Thymus (tissue), 11 donors: ENCODE data around the gene UGGT2. TPM values are rescaled to one million over a fixed set of nuclear protein-coding genes. Genes with fewer than 3 reads are reported as not detected.

Experiments used
- DNase-seq, 9 donors: peaks; one replicate each; pipeline ENCODE4 v3.0.0-alpha.2; 2013; ENCODE audit warnings: low spot score in 9 of 9, low read depth in 6 of 9, missing footprints in 1 of 9
- H3K27ac ChIP-seq, 2 donors: one replicate each; pipeline ENCODE4 v1.5.1; 2013; ENCODE audit warnings: control low read depth in 1 of 2, low read depth in 1 of 2, low read length in 1 of 2, mild to moderate bottlenecking in 1 of 2, moderate library complexity in 1 of 2
- H3K27me3 ChIP-seq, 2 donors: one replicate each; pipeline ENCODE4 v1.5.1; 2013; ENCODE audit warnings: low read length in 1 of 2; ENCODE audit not compliant: control insufficient read depth in 2 of 2, insufficient read depth in 1 of 2
- H3K36me3 ChIP-seq, 2 donors: one replicate each; pipeline ENCODE4 v1.5.1; 2013; ENCODE audit warnings: low read length in 1 of 2, mild to moderate bottlenecking in 1 of 2, moderate library complexity in 1 of 2; ENCODE audit not compliant: control insufficient read depth in 2 of 2, insufficient read depth in 2 of 2
- H3K4me1 ChIP-seq, 2 donors: one replicate each; pipeline ENCODE4 v1.5.1; 2013; ENCODE audit warnings: low read length in 2 of 2; ENCODE audit not compliant: control insufficient read depth in 2 of 2, insufficient read depth in 2 of 2
- H3K4me3 ChIP-seq, 2 donors: one replicate each; pipeline ENCODE4 v1.5.1; 2013; ENCODE audit warnings: low read length in 2 of 2, control low read depth in 1 of 2, mild to moderate bottlenecking in 1 of 2
- H3K9me3 ChIP-seq, 2 donors: one replicate each; pipeline ENCODE4 v1.5.1; 2013; ENCODE audit warnings: low read length in 1 of 2, mild to moderate bottlenecking in 1 of 2; ENCODE audit not compliant: control insufficient read depth in 2 of 2, insufficient read depth in 1 of 2
- WGBS: extraction: QIAGEN DNeasy Blood & Tissue Kit; methylation state at CpG from one replicate; pipeline ENCODE4 v1.1.7; 2013; 5-methylcytosine and 5-hydroxymethylcytosine counted together
- polyA plus RNA-seq: library from polyadenylated mRNA; stranded (reverse); fragments of 200-250 nt; gene quantifications from one replicate; pipeline ENCODE4 v1.2.3, GENCODE V29; 2013
- total RNA-seq: library from RNA; stranded (reverse); fragments of 120-200 nt; gene quantifications from one replicate; pipeline ENCODE4 v1.2.4, GENCODE V29; 2013
- donor health status: healthy.

UGGT2 gene
- total and polyA plus RNA-seq, 2 donors: 6.4 to 6.8 TPM

- no peak for DNase-seq
- Histone ChIP-seq H3K27me3 (no peaks in the 10 kb centered on the region), H3K4me3 (no peak overlapping the region), H3K36me3 (no peaks in the 10 kb centered on the region), H3K9me3 (peaks cover 0 to 18% of the 10 kb centered on the region in 2 donors), H3K4me1 (no peaks in the 10 kb centered on the region), H3K27ac (no peak overlapping the region)
- WGBS: 95% methylated on average over 12 of the region's 12 CpGs
These were observed 19.8 kb downstream of the UGGT2 start for GRCh38 chr13:96033220-96034015.

DNA sequence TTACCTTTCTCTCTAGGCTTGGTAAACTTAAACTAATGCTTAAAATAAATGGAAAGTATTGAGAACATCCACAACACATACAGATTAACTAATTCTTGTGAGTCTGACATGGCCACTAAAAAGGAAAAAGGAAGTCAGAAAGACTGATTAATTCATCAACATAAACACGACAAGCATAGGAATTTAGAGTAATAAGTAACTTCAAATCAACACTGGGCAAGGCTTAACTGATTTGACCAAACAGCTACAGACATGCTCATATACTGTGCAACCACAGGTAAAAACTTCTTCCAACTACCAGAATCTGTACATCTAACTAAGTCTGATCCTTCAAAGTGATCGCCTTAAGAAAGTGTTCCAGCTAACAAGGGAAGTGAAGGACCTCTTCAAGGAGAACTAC, 20.5 kb downstream of the UGGT2 start:
- 88% methylated on average over 2 of the region's 2 CpGs for WGBS
- no peak for DNase-seq

GRCh38 chr13:96029002-96029401, 24.2 kb downstream of the UGGT2 start:
- WGBS: over 99% methylated on average over 7 of the region's 7 CpGs
- no peaks in the 10 kb centered on the region for H3K36me3 ChIP-seq
- no peak overlapping the region for H3K4me3 ChIP-seq
- H3K9me3 ChIP-seq: peaks cover 0 to 9% of the 10 kb centered on the region in 2 donors
- H3K27me3 ChIP-seq: no peaks in the 10 kb centered on the region
- H3K27ac ChIP-seq: no peak overlapping the region
- no peak for DNase-seq
- H3K4me1 ChIP-seq: no peaks in the 10 kb centered on the region

More for the DNA sequence above, 20.5 kb downstream of the UGGT2 start:
- no peak overlapping the region for H3K27ac ChIP-seq
- H3K36me3 ChIP-seq: no peaks in the 10 kb centered on the region
- no peaks in the 10 kb centered on the region for H3K27me3 ChIP-seq
- H3K4me1 ChIP-seq: no peaks in the 10 kb centered on the region
- H3K9me3 ChIP-seq: peaks cover 0 to 18% of the 10 kb centered on the region in 2 donors
- H3K4me3 ChIP-seq: no peak overlapping the region

GRCh38 chr13:96027496-96027895, 25.7 kb downstream of the UGGT2 start:
- WGBS: 99% methylated on average over 2 of the region's 2 CpGs
- Histone ChIP-seq H3K9me3 (no peaks in the 10 kb centered on the region), H3K27me3 (no peaks in the 10 kb centered on the region), H3K4me1 (no peaks in the 10 kb centered on the region), H3K4me3 (no peak overlapping the region), H3K36me3 (no peaks in the 10 kb centered on the region), H3K27ac (no peak overlapping the region)
- no peak for DNase-seq

GRCh38 chr13:96025283-96025682, 27.9 kb downstream of the UGGT2 start:
- Histone ChIP-seq H3K4me1 (no peaks in the 10 kb centered on the region), H3K27ac (no peak overlapping the region), H3K36me3 (no peaks in the 10 kb centered on the region), H3K9me3 (no peaks in the 10 kb centered on the region), H3K27me3 (no peaks in the 10 kb centered on the region), H3K4me3 (no peak overlapping the region)
- DNase-seq: no peak

GRCh38 chr13:96020931-96021330, 32.3 kb downstream of the UGGT2 start:
- H3K27me3 ChIP-seq: no peaks in the 10 kb centered on the region
- no peaks in the 10 kb centered on the region for H3K4me1 ChIP-seq
- no peaks in the 10 kb centered on the region for H3K9me3 ChIP-seq
- no peak overlapping the region for H3K4me3 ChIP-seq
- 97% methylated on average over 2 of the region's 2 CpGs for WGBS
- no peak overlapping the region for H3K27ac ChIP-seq
- no peaks in the 10 kb centered on the region for H3K36me3 ChIP-seq
- DNase-seq: no peak

GRCh38 chr13:96020155-96020575, 33.0 kb downstream of the UGGT2 start:
- DNase-seq: peak in 4 of 9 donors; percentile 1 to 21 (median 10)

GRCh38 chr13:96018135-96018534, 35.1 kb downstream of the UGGT2 start:
- no peaks in the 10 kb centered on the region for H3K9me3 ChIP-seq
- no peak for DNase-seq

More at GRCh38 chr13:96020155-96020575, 33.0 kb downstream of the UGGT2 start:
- no peaks in the 10 kb centered on the region for H3K4me1 ChIP-seq
- no peak overlapping the region for H3K27ac ChIP-seq
- no peaks in the 10 kb centered on the region for H3K27me3 ChIP-seq
- no peaks in the 10 kb centered on the region for H3K9me3 ChIP-seq
- no peaks in the 10 kb centered on the region for H3K36me3 ChIP-seq
- H3K4me3 ChIP-seq: no peak overlapping the region
- WGBS: 68% methylated on average over 3 of the region's 3 CpGs

GRCh38 chr13:96011291-96011872, 41.8 kb downstream of the UGGT2 start:
- H3K9me3 ChIP-seq: no peaks in the 10 kb centered on the region
- no peak overlapping the region for H3K27ac ChIP-seq
- no peaks in the 10 kb centered on the region for H3K4me1 ChIP-seq
- H3K4me3 ChIP-seq: no peak overlapping the region
- DNase-seq: no peak
- WGBS: 93% methylated on average over 1 of the region's 1 CpG
- no peaks in the 10 kb centered on the region for H3K27me3 ChIP-seq
- H3K36me3 ChIP-seq: no peaks in the 10 kb centered on the region

More at GRCh38 chr13:96018135-96018534, 35.1 kb downstream of the UGGT2 start:
- Histone ChIP-seq H3K27ac (no peak overlapping the region), H3K27me3 (no peaks in the 10 kb centered on the region), H3K36me3 (no peaks in the 10 kb centered on the region), H3K4me1 (no peaks in the 10 kb centered on the region), H3K4me3 (no peak overlapping the region)
- WGBS: 94% methylated on average over 3 of the region's 3 CpGs
